SU-DHL-6 (cell line): ENCODE results near the gene GALNT15.
A peak's percentile ranks its signal among the peaks of the same experiment; 100 is the strongest.

Experiments
- H2AFZ ChIP-seq: fragments of 200-600 bp; sonication (generic); 2 replicates; pipeline ENCODE4 v1.6.1; 2014; ENCODE audit warnings: low read depth, mild to moderate bottlenecking, moderate library complexity, mixed read lengths, antibody characterized with exemption, low read length; ENCODE audit not compliant: severe bottlenecking
- H3F3A ChIP-seq: fragments of 200-600 bp; shearing (Covaris generic); 2 replicates; pipeline ENCODE4 v1.6.0; 2016; ENCODE audit warnings: antibody characterized with exemption, mild to moderate bottlenecking; ENCODE audit not compliant: insufficient read depth
- H3K27ac ChIP-seq: fragments of 200-600 bp; sonication (generic); 2 replicates; pipeline ENCODE4 v1.5.1; 2016; ENCODE audit warnings: low read depth, mild to moderate bottlenecking, low read length, moderate library complexity, mixed read lengths
- H3K27me3 ChIP-seq: fragments of 200-600 bp; sonication (generic), shearing (Covaris generic); 2 replicates; pipeline ENCODE4 v1.6.0; 2014; ENCODE audit warnings: mild to moderate bottlenecking, low read length
- H3K36me3 ChIP-seq: fragments of 200-600 bp; sonication (generic); 2 replicates; pipeline ENCODE4 v1.6.1; 2014; ENCODE audit warnings: mild to moderate bottlenecking, low read length, mixed read lengths
- H3K4me2 ChIP-seq: fragments of 300-600, 200-600 bp; shearing (Covaris generic), sonication (generic); 2 replicates; pipeline ENCODE4 v1.6.0; 2014; ENCODE audit warnings: low read length, low read depth, mild to moderate bottlenecking; ENCODE audit not compliant: poor library complexity, severe bottlenecking
- H3K4me3 ChIP-seq: fragments of 200-600 bp; sonication (generic); 2 replicates; pipeline ENCODE4 v1.5.1; 2014; ENCODE audit warnings: antibody characterized with exemption, low read length, mild to moderate bottlenecking, mixed read lengths; ENCODE audit not compliant: insufficient read depth, poor library complexity, severe bottlenecking
- H3K79me2 ChIP-seq: fragments of 200-600 bp; sonication (generic); 2 replicates; pipeline ENCODE4 v1.6.1; 2014; ENCODE audit warnings: mild to moderate bottlenecking, low read length, moderate library complexity; ENCODE audit not compliant: insufficient read depth
- H3K9ac ChIP-seq: fragments of 200-600 bp; sonication (generic); 2 replicates; pipeline ENCODE4 v1.7.0; 2014; ENCODE audit warnings: mild to moderate bottlenecking, low read length
- H3K9me2 ChIP-seq: fragments of 200-600 bp; sonication (generic); replicated peaks from 2 replicates; pipeline ENCODE4 v1.6.1; 2014; ENCODE audit warnings: low read length; ENCODE audit not compliant: insufficient read depth
- H3K9me3 ChIP-seq: fragments of 200-600 bp; sonication (generic); 2 replicates; pipeline ENCODE4 v1.6.1; 2014; ENCODE audit warnings: low read length, mixed read lengths; ENCODE audit not compliant: insufficient read depth
- H4K20me1 ChIP-seq: fragments of 200-600 bp; sonication (generic); 2 replicates; pipeline ENCODE4 v1.6.1; 2014; ENCODE audit warnings: low read depth, mild to moderate bottlenecking, antibody characterized with exemption, low read length, moderate library complexity, mixed read lengths
- EZH2phosphoT487 ChIP-seq: fragments of 200-600 bp; sonication (generic), shearing (Covaris generic); conservative IDR thresholded peaks from 2 replicates; pipeline ENCODE4 v1.6.1; 2018; ENCODE audit warnings: mild to moderate bottlenecking, antibody characterized with exemption, low read length, moderate library complexity, mixed read lengths
- TF ChIP-seq, protein P1 (sequence below): fragments of 200-600 bp; sonication (generic); IDR thresholded peaks from one replicate; pipeline ENCODE4 v1.5.1; 2017; ENCODE audit warnings: antibody characterized with exemption, mild to moderate bottlenecking, low read length, moderate library complexity; ENCODE audit not compliant: insufficient read depth, poor library complexity, severe bottlenecking

GALNT15 gene

DNA sequence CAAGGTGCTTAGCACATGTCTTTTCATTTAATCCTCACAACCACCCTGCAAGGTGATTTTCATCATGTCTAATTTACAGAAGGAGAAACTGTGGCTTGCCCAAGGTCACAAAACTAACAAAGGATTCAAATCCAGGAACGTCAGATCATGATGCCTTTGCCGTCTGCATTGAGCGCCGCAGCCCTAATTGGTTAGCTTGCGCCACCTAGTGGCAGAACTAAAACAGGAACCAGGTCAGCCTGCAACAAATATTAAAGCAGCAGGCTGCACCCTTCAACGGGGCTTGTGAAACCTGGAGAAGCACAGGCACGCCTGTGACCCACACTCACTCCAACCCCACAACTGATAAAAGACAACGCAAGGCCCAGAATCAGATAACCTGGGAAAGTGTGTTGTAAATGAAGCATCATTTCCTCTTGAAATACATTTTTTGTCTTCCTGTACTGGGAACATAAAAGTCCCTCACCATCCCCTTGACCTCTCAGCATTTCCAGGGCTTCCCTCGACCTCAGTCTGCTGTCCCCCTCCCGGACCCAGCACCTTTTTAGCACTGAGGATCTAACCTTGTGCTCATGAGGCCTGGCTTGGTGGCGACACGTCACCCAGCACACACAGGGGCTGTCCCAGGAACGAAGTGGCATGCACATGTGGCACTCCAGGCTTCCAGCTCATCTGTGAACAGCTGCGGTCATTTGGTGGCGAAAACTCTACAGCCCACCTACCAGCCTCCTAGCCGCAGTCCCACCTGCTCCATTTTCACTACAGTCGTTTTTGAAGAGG is 73.0 kb downstream of the GALNT15 start:
- no peaks in the 10 kb centered on the region for H3K36me3 ChIP-seq
- H3F3A ChIP-seq: no peaks in the 10 kb centered on the region
- no peaks in the 10 kb centered on the region for H3K27me3 ChIP-seq
- no peaks in the 10 kb centered on the region for H4K20me1 ChIP-seq
- H3K4me2 ChIP-seq: no peak overlapping the region
- no peak overlapping the region for H3K27ac ChIP-seq
- peak overlapping the region; percentile 24 for H2AFZ ChIP-seq
- TF ChIP-seq, protein P1, sequence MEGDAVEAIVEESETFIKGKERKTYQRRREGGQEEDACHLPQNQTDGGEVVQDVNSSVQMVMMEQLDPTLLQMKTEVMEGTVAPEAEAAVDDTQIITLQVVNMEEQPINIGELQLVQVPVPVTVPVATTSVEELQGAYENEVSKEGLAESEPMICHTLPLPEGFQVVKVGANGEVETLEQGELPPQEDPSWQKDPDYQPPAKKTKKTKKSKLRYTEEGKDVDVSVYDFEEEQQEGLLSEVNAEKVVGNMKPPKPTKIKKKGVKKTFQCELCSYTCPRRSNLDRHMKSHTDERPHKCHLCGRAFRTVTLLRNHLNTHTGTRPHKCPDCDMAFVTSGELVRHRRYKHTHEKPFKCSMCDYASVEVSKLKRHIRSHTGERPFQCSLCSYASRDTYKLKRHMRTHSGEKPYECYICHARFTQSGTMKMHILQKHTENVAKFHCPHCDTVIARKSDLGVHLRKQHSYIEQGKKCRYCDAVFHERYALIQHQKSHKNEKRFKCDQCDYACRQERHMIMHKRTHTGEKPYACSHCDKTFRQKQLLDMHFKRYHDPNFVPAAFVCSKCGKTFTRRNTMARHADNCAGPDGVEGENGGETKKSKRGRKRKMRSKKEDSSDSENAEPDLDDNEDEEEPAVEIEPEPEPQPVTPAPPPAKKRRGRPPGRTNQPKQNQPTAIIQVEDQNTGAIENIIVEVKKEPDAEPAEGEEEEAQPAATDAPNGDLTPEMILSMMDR: peak; percentile 75
- TF ChIP-seq EZH2phosphoT487: no peak
- no peaks in the 10 kb centered on the region for H3K79me2 ChIP-seq
- H3K9ac ChIP-seq: no peak overlapping the region
- no peak overlapping the region for H3K4me3 ChIP-seq
- no peaks in the 10 kb centered on the region for H3K9me2 ChIP-seq
- no peaks in the 10 kb centered on the region for H3K9me3 ChIP-seq

DNA sequence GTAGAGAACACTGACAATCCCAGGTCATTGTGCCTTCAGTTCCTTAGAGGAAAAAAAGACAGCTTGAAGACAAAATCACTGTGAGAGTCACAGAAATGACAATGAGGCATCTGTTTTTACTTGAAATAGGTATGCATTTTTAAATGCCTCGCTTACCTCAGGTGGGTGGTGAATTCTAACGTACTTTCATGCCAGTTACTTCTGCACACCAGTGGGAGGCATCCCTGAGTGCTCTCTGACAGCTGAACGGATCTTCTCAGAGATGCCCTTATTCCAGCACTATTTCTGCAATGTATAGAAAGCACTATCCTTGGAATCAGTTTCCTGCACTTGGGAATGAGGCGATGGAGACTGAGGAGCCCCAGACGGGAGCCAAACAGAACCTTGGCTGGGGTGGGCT is 74.1 kb downstream of the GALNT15 start:
- Histone ChIP-seq H3F3A (no peaks in the 10 kb centered on the region), H3K9ac (no peak overlapping the region), H3K27me3 (no peaks in the 10 kb centered on the region), H3K4me3 (no peak overlapping the region), H3K79me2 (no peaks in the 10 kb centered on the region), H3K9me3 (no peaks in the 10 kb centered on the region), H4K20me1 (no peaks in the 10 kb centered on the region), H3K4me2 (no peak overlapping the region), H3K27ac (no peak overlapping the region), H3K36me3 (no peaks in the 10 kb centered on the region), H2AFZ (no peak overlapping the region), H3K9me2 (no peaks in the 10 kb centered on the region)
- TF ChIP-seq, protein P1: no peak
- no peak for TF ChIP-seq EZH2phosphoT487

DNA sequence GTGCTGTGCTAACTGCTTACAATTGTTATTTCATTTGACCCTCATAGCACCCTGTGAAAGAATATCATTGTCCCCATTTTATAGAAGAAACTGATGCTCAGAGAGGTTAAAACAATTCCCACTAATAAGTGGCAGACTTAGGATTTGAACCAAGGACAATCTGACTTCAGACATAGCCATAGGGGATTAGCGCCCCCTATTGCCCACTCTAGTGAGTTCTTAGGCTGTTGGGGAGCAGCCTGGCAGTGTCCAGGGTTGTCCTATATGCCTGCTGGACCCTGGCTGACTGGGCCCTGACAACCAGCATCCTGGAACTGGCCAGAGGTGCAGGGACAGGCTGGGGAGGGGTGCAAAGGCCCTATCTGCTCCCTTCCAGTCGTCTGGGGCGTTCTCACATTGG is 74.9 kb downstream of the GALNT15 start:
- no peaks in the 10 kb centered on the region for H3K9me3 ChIP-seq
- no peak overlapping the region for H3K27ac ChIP-seq
- H2AFZ ChIP-seq: no peak overlapping the region
- TF ChIP-seq, protein P1: peak; percentile 52
- no peak for TF ChIP-seq EZH2phosphoT487
- no peaks in the 10 kb centered on the region for H3K9me2 ChIP-seq
- no peak overlapping the region for H3K4me3 ChIP-seq
- H3K9ac ChIP-seq: no peak overlapping the region
- H3K4me2 ChIP-seq: no peak overlapping the region
- H3K27me3 ChIP-seq: no peaks in the 10 kb centered on the region
- no peaks in the 10 kb centered on the region for H3K36me3 ChIP-seq
- no peaks in the 10 kb centered on the region for H3F3A ChIP-seq
- H3K79me2 ChIP-seq: no peaks in the 10 kb centered on the region
- H4K20me1 ChIP-seq: no peaks in the 10 kb centered on the region
